HG02642 (cell line): ENCODE results near the gene CDC123.

ENCODE experiments used
- ATAC-seq: cut with Tn5 transposase; IDR thresholded peaks from one replicate; pipeline ENCODE4 v1.9.1; 2021; ENCODE audit warnings: mild to moderate bottlenecking; ENCODE audit not compliant: unreplicated experiment, poor library complexity

The CDC123 gene

GRCh38 chr10:12188656-12189055 is 7.3 kb upstream of the CDC123 start:
- no peak for ATAC-seq

- ATAC-seq, result no peak
Observed at GRCh38 chr10:12189426-12189825, 6.6 kb upstream of the CDC123 start.

GRCh38 chr10:12191715-12192114 is 4.3 kb upstream of the CDC123 start:
- ATAC-seq, result no peak

- no peak for ATAC-seq
Observed at GRCh38 chr10:12193193-12193592, 2.8 kb upstream of the CDC123 start.

GRCh38 chr10:12194752-12195271 is 1.2 kb upstream of the CDC123 start:
- no peak for ATAC-seq

- peak; percentile 16 for ATAC-seq
Observed at GRCh38 chr10:12195281-12195602, 746 bp upstream of the CDC123 start.

- no peak for ATAC-seq
Observed at GRCh38 chr10:12196531-12197211, 683 bp downstream of the CDC123 start.

- no peak for ATAC-seq
Observed at GRCh38 chr10:12198156-12198555, 2.2 kb downstream of the CDC123 start.

GRCh38 chr10:12200850-12201249 is 4.9 kb downstream of the CDC123 start:
- no peak for ATAC-seq

GRCh38 chr10:12201543-12201942 is 5.6 kb downstream of the CDC123 start:
- no peak for ATAC-seq

GRCh38 chr10:12202226-12202625 is 6.2 kb downstream of the CDC123 start:
- ATAC-seq, result no peak

- no peak for ATAC-seq
Observed at GRCh38 chr10:12205082-12205481, 9.1 kb downstream of the CDC123 start.

GRCh38 chr10:12207114-12207513 is 11.1 kb downstream of the CDC123 start:
- ATAC-seq, result no peak

- no peak for ATAC-seq
Observed at GRCh38 chr10:12208460-12208859, 12.5 kb downstream of the CDC123 start.

GRCh38 chr10:12212454-12212853 is 16.5 kb downstream of the CDC123 start:
- no peak for ATAC-seq

GRCh38 chr10:12213621-12214020 is 17.6 kb downstream of the CDC123 start:
- no peak for ATAC-seq

GRCh38 chr10:12214093-12214492 is 18.1 kb downstream of the CDC123 start:
- ATAC-seq, result no peak

GRCh38 chr10:12214763-12215218 is 18.8 kb downstream of the CDC123 start:
- no peak for ATAC-seq

GRCh38 chr10:12218991-12219390 is 23.0 kb downstream of the CDC123 start:
- no peak for ATAC-seq

- no peak for ATAC-seq
Observed at GRCh38 chr10:12221323-12222298, 25.6 kb downstream of the CDC123 start.

- ATAC-seq, result no peak
Observed at GRCh38 chr10:12225444-12225843, 29.5 kb downstream of the CDC123 start.
